GM18498 (cell line): ENCODE measurements around the gene PALD1.

Source experiments
- ATAC-seq: cut with Tn5 transposase; IDR thresholded peaks from one replicate; pipeline ENCODE4 v1.9.1; 2021; ENCODE audit warnings: mild to moderate bottlenecking, moderate library complexity; ENCODE audit not compliant: unreplicated experiment

Gene PALD1

DNA sequence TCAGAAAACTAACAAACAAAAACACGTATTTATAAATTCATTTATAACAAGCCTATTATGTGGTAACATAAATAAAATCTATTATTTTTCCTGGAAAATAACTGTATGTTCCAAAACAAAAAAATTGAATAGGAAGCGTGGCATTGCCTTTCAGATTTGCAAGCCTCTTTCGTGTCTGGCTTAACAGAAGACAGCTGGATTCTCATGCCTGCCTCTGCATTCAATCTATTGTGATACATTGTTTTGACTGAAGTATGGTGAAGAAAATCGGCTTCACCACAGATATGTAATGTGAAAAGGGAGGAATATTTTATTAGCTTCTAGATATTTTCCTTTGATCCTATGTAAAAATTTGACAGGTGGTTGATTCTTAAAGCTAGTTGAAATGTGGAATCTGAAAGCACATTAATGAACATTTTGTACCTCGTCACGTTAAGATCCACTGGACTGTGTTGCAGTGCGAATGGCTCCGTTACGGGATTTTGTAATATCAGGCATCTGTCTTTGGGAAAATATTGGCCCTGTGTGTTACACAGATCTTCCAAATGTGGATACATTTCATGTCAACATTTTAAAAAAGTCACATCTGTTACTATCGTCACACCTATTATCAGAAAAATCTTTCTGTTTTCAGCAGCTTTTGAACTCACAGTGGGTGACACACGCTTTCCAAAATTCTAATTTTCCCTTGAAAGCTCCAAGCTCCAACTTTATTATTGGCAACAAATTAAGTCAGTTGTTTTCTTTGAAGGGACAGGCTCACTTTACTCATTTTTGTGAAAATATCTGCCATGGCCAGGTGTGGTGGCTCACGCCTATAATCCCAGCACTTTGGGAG, 26.2 kb downstream of the PALD1 start:
- ATAC-seq, result no peak

DNA sequence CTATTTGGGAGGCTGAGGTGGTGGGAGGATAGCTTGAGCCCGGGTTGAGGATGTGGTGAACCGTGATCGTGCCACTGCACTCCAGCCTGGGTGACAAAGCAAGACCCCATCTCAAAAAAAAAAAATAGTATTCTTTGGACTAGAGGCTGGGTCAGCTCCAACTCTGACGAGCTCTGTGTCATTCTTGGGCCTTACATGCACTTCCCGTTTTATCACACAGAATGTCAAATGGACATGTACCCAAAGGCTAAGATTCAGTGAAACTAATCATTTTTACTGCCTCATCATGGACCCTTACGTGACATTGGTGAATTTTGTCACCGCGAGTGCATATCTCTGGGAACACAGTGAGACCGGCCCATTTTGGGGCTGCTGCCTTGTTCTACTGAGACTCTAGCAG, 27.3 kb downstream of the PALD1 start:
- no peak for ATAC-seq

GRCh38 chr10:70507966-70508365, 29.4 kb downstream of the PALD1 start:
- ATAC-seq, result no peak

GRCh38 chr10:70508912-70509756, 30.6 kb downstream of the PALD1 start:
- no peak for ATAC-seq

DNA sequence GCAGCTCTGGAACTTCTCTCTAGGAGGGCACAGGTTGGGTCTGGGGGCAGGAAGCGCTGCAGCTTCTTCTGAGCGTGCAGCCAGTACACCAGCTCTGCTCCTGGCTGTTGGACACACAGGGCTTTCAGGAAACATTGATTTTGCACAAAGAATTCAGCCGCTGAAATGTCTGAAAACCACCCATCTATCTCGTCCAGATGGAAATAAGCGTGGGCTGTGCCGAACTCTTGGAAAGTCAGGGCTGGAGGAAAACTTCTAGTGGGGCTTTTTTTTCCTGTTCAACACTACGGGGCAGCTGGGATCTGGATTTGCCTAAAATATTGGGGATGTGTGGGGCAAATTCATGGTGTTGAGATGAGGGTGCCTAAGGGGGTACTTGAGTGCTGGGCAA, 31.2 kb downstream of the PALD1 start:
- ATAC-seq, result no peak

GRCh38 chr10:70510453-70510852, 31.9 kb downstream of the PALD1 start:
- no peak for ATAC-seq

GRCh38 chr10:70510904-70511303, 32.3 kb downstream of the PALD1 start:
- ATAC-seq, result no peak

DNA sequence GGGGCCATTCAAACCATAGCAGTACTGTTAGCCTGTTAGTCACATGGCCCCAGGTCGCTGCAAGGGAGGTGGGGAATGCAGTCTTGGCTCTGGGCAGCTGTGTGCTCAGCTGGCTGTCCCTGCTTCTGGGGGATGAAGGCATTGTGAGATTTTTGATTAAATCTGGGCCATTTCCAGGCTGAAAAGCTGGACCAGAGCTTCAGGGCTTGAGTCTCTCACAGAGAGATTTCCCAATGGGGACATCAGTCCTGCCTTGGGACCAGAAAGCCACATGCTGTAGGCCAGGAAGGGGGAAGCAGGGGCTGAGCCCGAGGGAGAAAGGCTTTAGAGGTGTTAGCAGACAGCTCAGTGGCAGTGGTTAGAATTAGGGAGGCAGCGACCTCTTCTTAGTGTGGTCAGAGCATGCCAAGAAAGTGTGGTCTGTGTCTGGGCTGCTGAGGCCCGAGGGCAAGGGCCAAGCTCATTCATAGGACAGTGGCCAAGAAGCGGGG, 33.6 kb downstream of the PALD1 start:
- no peak for ATAC-seq

DNA sequence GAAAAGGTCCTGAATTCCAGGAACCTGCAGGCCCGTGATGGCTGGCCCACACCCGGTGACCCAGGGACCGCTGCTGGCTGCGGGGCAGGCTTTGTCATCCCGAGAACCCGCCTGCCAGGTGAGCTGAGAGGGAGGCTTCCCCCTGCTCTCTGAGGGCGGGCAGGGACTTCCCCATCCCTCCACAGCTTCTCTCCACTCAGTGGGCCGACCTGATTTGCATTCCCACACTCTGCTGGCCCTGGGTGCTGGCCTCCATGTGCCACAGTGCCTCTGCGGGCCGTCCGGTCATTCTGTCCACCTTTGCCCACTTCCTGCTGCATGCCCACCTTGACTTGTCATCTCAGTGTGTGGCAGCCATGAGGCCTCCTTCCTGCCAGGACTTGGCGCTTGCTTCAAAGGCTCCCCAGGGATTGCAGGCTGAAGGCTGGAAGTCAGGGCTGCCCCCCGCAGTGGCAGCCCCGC, 35.3 kb downstream of the PALD1 start:
- ATAC-seq, result peak; percentile 92

GRCh38 chr10:70514591-70514990, 36.0 kb downstream of the PALD1 start:
- ATAC-seq, result no peak

GRCh38 chr10:70515035-70515667, 36.6 kb downstream of the PALD1 start:
- ATAC-seq, result no peak

DNA sequence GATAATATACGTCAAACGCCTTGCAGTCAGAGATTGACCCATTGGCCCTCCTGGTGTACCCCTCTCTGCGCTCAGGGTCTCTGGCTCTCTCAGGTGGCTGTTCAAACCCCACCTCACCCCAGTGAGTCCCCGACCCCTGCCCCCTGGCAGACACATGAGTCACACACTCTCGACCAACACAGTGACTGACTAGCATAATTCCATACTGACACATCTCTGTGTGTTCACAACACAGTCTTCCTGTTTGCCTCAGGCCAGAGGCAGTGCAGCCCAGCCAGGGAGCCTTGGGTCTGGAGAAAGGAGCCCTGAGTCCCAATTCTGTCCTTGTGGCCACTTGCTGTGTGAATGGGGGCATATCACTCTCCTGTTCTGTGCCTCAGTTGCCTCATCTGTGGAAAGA, 40.1 kb downstream of the PALD1 start:
- no peak for ATAC-seq

DNA sequence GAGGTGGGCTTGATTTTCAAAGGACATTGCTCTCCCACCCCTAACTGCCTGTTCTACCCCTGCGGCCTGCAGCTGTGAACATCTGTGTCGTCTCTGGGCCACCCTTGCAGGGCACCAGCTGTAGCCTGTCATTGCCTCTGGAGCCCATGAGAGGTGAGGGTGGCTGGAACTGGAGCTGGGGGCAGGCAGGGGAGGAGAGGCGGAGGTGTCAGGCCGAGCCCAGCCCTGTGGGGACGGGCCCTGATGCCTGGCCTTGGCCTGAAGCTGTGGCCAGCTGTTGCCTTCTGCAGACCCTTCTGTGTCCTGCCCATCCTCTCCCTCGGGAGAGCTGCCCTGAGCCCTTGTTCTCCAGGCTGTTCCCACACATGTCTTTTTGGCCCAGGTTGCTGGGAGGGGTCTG, 44.5 kb downstream of the PALD1 start:
- ATAC-seq, result no peak

DNA sequence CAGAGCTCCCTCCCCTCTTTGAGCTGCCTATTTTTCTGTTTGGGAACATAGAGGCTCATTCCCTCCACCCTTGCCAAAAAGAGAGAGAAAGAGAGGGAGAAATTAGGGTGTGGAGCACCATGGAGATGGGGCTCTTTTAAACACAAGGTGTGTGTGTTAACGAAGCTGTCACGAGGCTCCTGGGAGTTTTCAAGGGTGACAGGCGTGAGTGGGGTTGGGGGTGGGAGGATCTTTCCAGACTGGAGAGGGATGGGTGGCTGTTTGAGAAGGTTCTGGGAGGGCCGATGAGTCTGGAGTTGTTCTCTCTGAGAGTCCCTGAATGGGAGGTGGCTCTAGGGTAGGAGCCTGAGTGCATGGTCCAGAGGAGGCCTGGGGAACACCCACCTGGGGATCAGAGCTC, 45.0 kb downstream of the PALD1 start:
- ATAC-seq, result no peak

DNA sequence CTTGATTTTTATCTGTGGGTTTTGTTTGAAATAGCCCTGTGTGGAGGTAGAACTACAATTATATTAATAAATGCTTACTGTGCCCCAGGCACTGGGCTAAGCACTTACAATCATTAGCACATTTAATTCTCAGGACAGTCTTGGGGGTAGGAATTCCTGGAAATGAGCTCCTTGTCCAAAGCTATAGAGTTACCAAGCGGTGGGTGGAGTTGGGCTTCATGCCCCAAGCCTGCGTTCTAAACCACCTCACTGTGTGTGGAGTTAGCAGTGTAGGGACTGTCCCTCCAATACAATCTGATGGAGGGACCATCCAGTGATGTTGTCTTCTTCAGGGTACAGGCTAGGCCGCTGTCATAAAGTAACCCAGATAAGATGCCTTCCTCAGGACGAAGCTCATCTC, 49.7 kb downstream of the PALD1 start:
- no peak for ATAC-seq

GRCh38 chr10:70528741-70529362, 50.3 kb downstream of the PALD1 start:
- ATAC-seq, result no peak

DNA sequence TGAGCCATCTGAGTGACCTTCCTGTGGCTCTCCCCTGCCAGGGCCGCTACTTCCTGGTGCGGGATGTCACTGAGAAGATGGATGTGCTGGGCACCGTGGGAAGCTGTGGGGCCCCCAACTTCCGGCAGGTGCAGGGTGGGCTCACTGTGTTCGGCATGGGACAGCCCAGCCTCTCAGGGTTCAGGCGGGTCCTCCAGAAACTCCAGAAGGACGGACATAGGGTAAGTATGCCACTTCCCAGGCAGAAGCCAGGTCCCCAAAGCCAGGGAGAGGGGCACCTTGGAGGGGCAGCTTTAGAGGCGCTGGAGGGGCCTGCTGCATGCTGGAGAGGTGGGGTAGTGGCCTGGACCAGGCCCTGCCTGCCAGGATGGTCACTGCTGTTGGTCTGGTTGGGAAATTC, 51.3 kb downstream of the PALD1 start:
- ATAC-seq, result no peak

DNA sequence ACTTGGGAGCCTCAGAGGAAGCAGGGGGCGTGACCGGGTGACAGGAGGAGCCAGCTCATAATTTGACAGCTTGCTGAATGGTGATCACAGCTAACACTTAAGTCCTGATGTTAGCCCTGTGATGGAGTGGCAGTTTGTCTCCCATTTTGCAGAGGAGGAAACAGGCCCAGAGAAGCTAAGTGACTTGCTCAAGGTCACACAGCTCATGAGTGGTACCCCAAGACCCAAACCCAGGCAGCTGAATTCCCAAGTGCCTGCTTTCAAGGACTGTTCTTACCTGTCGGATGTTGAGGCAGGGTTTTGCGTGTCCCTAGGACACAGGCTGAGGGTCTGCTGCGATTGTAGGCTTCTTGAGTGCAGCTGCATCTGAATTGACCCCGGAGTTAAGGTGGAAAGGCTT, 51.7 kb downstream of the PALD1 start:
- ATAC-seq, result no peak

GRCh38 chr10:70532554-70533188, 54.1 kb downstream of the PALD1 start:
- no peak for ATAC-seq

DNA sequence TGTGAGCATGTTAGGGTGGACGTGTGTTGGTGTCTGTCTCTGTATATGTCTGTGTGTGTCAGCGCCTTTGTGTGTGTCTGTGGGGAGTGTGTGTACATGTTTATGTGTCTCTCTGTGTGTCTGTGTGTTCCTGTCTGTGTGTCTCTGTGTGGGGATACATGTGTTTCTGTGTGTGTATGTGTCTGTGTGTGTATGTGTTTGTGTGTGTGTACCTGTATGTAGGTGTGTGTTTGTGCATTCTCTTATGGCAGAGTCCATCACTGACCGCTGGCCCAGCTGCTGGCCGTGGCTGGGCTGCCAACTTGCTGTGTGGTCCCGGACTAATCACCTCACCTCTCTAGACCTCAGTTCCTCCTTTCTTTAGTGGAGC, 54.6 kb downstream of the PALD1 start:
- no peak for ATAC-seq

DNA sequence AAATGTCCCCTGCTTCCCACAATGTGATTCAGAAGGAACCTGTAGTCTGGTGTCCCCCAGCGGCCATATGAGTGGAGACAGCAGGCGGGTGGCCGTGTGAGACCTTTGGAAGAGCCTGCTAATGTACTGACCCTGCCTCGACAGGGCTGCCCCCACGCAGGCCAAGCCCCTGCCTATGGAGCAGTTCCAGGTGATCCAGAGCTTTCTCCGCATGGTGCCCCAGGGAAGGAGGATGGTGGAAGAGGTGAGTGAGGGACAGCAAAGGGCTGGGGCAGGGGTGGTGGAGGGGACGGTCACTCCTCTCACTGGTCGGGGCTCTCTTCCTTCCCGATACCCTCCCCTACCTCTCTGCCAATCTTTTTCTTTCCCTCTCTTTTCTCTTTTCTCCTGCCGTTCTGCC, 55.7 kb downstream of the PALD1 start:
- ATAC-seq, result no peak
